Astrocyte of the cerebellum (primary cell): ENCODE data around the gene RLN3.

Source experiments
- DNase-seq: peaks from one replicate; pipeline ENCODE4 v3.0.0-alpha.2; 2011; ENCODE audit warnings: low read depth
- H3K4me3 ChIP-seq: 2 replicates; pipeline ENCODE4 v1.5.1; 2011; ENCODE audit warnings: mild to moderate bottlenecking, low read depth, low read length, moderate library complexity
- in situ Hi-C: cut with HindIII; loops from 2 replicates; pipeline ENCODE4 v1.10.0; 2017; ENCODE audit warnings: low sequenced_read_pairs
- TF ChIP-seq, protein P1 (sequence below): IDR thresholded peaks from 2 replicates; pipeline ENCODE4 v1.5.1; 2012; ENCODE audit warnings: low read length, low read depth, moderate library complexity, mild to moderate bottlenecking; ENCODE audit errors: missing control alignments

RLN3 gene

DNA sequence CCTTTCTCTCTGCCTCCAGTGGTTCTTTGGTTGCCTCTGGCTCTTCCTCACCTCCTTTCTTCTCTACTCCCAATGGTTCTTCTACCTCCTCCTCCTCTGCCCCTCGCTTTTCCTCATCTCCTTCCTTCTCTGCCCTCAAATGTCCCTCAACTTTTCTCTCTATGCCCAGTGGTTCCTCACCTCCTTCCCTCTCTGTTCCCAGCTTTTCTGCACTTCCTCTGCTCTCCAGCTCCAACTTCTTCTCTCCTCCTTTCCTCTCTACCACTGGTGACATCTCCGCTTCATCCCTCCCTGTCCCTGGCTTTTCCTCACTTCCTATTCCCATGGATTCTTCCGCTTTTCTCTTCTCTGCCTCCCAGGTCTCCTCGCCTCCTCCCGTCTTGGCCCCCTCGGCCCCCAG lies 26.2 kb downstream of the RLN3 start:
- no peak overlapping the region for H3K4me3 ChIP-seq
- in situ Hi-C loops = no loop called here
- no peak for DNase-seq
- TF ChIP-seq, protein P1, sequence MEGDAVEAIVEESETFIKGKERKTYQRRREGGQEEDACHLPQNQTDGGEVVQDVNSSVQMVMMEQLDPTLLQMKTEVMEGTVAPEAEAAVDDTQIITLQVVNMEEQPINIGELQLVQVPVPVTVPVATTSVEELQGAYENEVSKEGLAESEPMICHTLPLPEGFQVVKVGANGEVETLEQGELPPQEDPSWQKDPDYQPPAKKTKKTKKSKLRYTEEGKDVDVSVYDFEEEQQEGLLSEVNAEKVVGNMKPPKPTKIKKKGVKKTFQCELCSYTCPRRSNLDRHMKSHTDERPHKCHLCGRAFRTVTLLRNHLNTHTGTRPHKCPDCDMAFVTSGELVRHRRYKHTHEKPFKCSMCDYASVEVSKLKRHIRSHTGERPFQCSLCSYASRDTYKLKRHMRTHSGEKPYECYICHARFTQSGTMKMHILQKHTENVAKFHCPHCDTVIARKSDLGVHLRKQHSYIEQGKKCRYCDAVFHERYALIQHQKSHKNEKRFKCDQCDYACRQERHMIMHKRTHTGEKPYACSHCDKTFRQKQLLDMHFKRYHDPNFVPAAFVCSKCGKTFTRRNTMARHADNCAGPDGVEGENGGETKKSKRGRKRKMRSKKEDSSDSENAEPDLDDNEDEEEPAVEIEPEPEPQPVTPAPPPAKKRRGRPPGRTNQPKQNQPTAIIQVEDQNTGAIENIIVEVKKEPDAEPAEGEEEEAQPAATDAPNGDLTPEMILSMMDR = no peak

GRCh38 chr19:14054721-14055120 lies 26.8 kb downstream of the RLN3 start:
- no peak overlapping the region for H3K4me3 ChIP-seq
- DNase-seq = no peak
- in situ Hi-C loops = no loop called here
- TF ChIP-seq, protein P1 = no peak

DNA sequence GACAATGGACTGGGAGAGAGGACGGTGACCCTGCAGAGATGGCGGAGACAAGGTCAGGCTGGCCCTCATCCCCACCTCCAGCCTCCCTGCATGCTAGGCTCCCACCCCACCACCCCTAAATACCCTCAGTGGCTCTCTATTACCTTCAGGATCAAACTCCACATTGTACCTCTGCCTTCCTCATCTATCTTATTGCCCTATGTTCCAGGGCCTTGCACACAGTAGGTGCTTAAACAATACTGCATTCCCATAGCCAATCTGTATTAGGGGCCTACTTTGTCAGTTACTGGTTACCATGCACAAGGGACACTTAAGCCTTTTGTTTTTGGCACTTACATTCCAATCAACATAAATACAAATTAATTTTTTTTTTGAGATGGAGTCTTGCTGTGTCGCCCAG lies 27.4 kb downstream of the RLN3 start:
- TF ChIP-seq, protein P1 = no peak
- no peak overlapping the region for H3K4me3 ChIP-seq
- in situ Hi-C loops = no loop called here
- DNase-seq = no peak

GRCh38 chr19:14056069-14056666 lies 28.2 kb downstream of the RLN3 start:
- TF ChIP-seq, protein P1 = no peak
- no peak for DNase-seq

DNA sequence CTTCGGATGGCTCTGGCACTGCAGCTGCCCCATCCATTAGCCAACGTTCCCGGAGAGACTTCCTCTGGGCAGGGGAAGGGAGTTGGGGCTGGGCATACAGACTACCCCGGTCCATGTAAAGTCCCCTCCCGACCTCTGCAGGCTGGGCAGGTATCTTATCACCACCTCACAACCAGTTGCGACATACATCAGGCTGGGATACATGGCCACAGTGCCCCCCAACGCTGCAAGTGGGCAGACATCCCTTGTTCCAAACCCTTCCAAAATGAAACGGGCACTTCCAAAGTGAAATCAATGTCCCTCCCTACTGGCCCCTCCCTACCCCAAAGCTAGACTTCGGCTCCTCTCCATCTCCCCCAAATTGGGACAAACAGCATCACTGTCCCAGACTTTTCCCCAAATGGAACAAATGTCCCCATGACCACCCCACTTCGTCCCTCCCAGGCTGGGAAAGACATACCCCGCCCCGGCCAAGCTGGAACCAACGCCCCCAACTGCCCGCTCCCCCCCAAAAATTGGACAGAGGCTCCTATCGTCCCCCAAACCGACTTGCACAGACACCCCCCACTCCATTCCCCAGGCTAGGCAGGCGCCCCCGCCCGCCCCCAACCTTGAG lies 28.9 kb downstream of the RLN3 start:
- TF ChIP-seq, protein P1 = no peak
- in situ Hi-C loops = no loop called here
- no peak for DNase-seq
- peak overlapping the region; percentile 36 for H3K4me3 ChIP-seq

More at GRCh38 chr19:14056069-14056666, 28.2 kb downstream of the RLN3 start:
- in situ Hi-C loops = no loop called here
- no peak overlapping the region for H3K4me3 ChIP-seq

DNA sequence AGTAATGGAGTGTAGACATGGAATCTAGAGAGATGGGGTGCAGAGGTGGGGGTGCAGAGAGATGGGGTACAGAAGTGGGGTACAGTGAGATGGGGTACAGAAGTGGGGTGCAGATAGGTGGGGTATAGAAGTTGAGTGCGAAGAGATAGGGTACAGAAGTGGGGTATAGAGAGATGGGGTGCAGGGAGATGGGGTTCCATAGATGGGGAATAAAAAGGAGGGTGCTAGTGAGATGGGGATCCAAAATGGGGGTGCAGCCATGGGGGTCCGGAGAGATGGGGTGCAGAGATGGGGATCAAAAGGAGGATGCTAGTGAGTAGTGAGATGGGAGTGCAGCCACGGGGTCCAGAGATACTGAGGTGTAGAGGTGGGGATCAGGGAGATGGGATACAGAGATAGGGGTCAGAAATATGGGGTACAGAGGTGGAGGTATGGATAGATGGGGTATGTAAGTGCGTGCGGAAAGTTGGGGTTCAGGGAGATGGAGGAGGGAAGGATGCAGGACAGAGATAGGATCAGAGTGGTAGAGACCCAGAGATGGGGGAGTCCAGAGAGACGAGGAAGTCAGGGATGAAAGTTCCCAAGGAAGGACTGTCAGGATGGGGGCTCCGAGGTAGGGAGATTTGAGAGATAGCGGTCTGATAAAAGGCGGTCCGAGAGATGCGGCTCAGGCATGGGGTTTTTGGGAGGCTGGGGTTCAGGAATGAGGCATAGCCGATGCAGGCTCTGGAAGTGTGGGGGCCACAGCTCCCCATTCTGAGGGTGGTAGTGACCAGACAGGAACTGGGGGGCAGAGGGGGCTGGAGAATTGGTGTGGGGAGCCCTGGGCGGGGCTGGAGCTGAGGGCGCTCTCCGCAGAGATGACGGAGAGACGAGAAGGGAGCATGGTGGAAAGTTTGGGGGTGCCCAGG lies 30.5 kb downstream of the RLN3 start:
- DNase-seq = no peak
- TF ChIP-seq, protein P1 = no peak
- in situ Hi-C loops = no loop called here
- peak overlapping the region; percentile 36 for H3K4me3 ChIP-seq
